Measurements from ENCODE around the gene CYP27B1.

CYP27B1 gene

DNA sequence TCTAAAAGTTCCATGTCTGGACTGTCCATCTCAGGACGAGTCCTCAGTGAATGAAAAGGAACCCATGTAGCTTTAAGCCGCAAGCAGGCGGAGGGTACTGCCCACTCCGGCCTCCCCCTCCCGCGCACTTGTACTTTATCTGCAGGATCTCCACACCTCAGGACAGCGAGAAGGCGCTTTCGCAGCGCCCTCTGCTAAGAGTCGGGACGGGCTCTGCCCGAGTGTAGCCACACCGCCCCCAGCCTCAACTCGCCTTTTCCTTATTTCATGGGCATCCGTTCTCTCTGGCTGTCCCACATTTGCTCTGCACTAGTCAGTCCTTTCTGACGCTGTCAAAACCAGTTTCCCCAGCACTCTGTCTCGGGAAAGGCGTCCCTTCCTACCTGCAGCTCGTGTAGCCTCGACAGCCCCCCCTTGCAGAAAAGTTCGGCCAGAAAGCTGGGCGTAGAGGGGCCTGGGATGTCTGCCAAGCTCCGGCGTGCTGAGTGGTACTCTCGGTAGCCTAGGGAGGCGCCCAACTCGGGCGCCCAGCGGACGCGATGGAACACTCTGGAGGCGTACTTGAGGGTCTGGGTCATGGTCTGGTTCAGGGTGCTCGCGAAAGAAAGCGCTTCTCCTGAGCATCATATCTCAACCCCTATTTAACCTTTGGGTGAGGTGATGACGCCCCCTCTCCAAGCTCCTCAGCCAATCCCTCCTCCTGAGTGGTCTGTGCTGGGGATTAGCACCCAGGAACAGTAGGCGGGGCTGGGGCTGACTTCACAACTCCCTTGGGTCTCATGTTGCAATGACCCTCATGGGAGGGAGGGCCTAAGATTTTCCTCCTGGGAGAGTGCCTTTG, at the start of gene CYP27B1:
CYP27B1 (minus strand) TSS at position 615 of the 841 bp plus-strand sequence; CDS start at position 578, 37 bp downstream.
- DNase-seq (peak; percentile 52), ATAC-seq (peak; percentile 42)

DNA sequence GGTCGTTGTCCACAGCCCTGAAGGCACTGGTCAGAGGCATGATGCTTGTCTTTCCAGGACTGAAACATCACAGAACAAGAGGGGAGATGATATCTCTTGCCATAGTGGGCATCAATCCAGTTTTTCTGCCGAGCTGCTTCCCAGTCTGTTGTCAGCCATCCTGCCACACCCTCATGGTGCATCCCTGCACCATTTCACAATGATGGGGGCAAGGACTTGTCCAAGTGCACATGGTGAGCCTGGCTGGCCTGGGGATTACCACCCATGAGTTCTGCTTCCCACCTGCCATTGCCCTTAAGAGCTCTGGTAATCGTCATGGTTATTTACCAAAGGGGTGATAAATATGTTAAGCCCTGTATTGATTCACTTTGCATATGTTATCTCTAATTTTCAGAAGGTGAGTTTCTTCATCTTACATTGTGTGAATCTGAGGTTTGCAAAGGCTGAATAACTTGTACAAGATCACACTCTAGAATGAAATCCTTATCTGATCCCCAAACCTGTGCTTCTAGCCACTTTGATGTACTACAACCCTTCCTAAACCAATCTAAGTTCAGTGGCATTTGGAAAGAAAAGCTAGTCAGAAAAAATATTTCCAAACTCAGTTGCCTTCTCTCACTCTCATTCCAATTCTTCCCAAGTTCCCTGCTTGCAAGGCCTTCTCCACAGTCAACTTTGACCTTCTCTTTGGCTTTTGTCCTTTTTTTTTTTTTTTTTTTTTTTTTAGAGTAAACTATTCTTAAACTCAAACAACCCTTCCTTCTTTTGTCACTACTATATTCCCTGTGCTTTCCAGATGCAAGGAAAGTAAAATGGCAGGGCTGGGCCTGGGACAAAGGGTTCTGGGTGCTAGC, 49.4 kb upstream of the CYP27B1 start:
- ATAC-seq (no peak), DNase-seq (no peak)

DNA sequence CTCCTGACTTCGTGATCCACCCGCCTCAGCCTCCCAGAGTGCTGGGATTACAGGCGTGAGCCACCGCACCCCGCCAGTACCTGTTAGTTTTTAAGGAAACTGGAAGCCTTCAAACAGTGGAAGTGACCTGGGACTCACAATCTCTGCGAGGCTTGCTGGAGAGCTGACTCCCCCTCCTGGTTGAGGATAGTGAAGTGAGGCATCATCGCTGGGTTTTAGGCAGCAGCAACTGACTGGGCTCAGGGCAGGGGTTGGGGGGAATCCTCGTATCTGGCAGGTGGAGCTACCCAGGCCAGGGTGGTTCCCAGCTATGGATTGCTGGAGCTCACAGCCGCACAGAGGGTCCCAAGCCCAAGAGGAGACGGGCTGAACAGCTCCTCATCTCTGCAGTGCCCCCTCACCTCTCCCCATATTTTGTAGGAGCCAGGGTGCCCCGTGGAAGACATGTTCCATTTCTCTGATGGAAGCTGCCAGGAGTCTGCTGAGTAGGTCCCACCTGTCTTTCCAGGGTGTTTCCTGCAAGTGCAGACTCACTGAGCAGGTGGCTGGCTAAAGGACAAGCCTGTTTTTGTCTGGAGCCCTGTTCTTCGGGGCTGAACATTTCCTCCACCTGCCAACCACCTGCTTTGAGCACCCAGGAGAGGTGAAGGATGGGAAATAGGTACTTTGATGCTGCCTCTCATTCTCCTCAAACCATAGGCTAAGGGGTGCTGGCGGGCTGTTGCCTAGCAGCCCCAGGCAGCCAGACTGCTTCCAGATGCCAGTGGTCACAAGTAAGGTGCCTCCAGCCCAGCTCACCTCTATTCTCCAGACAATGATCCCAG, 48.5 kb upstream of the CYP27B1 start:
- DNase-seq, result no peak
- ATAC-seq, result no peak

- ATAC-seq, result no peak
- DNase-seq, result no peak
Measured at GRCh38 chr12:57813971-57814772, 47.3 kb upstream of the CYP27B1 start.

DNA sequence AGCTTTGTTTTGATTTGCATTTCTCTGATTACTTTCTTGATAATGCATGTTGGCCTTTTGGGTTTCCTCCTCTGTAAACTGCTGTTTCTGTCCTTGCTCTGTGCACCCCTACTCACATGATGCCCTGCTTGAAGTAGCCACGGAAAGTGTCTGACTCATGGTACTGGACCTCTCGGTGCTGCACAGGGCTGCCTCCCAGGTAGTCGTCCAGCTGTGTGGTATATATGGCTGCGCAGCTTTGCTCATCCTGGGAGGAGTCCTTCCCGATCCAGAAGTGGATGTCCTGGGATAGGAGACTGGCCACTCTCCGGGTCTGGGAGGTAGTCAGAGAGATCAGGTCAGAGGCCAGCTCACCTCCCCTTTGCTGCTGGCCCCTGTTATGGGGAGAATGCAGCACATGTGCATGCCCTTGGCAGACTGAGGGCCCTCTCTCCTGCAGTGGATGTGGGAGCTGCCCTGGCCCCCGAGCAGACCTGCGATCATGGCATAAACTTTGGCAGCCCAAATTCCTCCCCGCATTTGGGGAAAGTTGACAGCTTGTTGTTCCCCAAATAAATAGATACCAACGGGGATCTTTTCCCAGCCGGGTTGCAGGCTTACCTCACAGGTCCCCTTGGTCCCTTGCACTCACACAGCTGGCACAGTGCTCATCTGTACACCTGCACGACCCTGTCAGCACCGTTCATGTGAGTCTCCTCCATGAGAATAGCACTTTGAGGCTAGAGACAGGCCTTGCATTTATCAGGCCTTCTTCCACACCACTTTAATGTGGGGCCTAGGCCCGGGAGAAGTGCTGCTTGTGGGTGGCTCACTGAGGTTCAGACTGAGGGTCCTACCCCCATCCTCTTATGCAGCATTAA, 46.5 kb upstream of the CYP27B1 start:
- ATAC-seq, result no peak
- DNase-seq, result no peak

- no peak for DNase-seq
- no peak for ATAC-seq
Measured at GRCh38 chr12:57811028-57811755, 44.3 kb upstream of the CYP27B1 start.

GRCh38 chr12:57810450-57810849, 43.6 kb upstream of the CYP27B1 start:
- no peak for ATAC-seq
- no peak for DNase-seq

DNA sequence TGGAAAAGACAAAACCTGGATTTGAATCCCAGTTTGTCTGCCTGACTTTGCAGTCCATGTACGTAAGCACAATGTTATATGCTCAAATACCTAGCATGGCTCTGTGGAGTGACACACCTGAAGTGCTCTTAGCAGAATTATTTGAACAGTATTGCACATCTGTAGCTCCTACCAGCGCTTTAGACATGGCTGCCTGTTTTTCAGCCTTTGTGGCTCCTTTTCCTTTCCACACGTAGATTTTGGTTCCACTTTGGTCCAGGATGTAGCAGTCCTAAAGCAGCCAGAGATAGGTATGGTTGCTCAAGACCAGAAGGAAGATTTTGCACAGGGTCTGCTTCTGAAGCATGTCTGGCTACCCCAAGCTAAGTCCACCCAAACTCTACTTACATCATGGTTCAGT, 42.5 kb upstream of the CYP27B1 start:
- no peak for ATAC-seq
- no peak for DNase-seq

- ATAC-seq (no peak), DNase-seq (no peak)
Measured at GRCh38 chr12:57808351-57808750, 41.5 kb upstream of the CYP27B1 start.

- ATAC-seq (no peak), DNase-seq (no peak)
Measured at GRCh38 chr12:57807285-57807684, 40.4 kb upstream of the CYP27B1 start.

DNA sequence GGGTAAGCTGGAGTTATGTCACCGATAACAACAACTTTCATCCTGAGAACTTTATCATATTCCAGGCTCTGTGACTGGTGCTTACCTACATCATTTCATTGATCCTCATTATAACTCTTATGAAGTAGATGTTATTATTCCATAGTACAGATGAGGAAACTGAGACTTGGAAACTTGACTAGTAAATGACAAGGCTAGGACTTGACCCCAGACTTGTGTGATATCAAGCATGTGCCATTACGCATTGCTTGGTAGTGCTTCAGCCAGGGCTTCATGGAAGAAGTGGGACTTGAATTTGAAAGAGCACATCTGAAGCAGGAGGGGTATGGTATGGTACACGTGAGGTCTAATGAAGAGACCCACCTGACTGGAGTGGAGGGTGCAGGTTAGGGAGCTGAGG, 39.8 kb upstream of the CYP27B1 start:
- ATAC-seq, result no peak

GRCh38 chr12:57803319-57803893, 36.5 kb upstream of the CYP27B1 start:
- peak; percentile 34 for DNase-seq

More for the DNA sequence above, 39.8 kb upstream of the CYP27B1 start:
- DNase-seq, result no peak

GRCh38 chr12:57802607-57803006, 35.7 kb upstream of the CYP27B1 start:
- DNase-seq (no peak), ATAC-seq (no peak)

More at GRCh38 chr12:57803319-57803893, 36.5 kb upstream of the CYP27B1 start:
- no peak for ATAC-seq

GRCh38 chr12:57800965-57801364, 34.1 kb upstream of the CYP27B1 start:
- no peak for ATAC-seq
- no peak for DNase-seq

- no peak for ATAC-seq
Measured at GRCh38 chr12:57797933-57798332, 31.1 kb upstream of the CYP27B1 start.

DNA sequence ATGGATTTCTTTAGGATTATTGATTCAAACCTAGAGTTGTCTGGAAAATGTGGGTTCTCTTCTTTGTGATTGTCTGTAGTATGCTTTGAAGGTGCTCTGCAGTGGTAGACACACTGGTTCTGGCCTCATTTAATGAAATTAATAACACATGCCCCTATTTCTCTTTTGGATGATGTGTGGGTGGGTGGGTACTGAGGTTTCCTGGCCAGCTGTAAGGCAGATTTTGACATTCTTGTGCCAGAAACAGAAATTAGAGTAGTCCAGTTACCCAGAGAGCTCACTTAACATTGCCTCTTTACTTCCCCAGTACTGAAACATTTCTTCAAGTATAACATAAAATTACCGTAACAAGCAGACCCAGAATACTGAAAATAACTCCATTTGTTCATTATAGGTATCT, 30.1 kb upstream of the CYP27B1 start:
- no peak for ATAC-seq
- DNase-seq, result no peak

More at GRCh38 chr12:57797933-57798332, 31.1 kb upstream of the CYP27B1 start:
- DNase-seq, result no peak

- DNase-seq, result no peak
- no peak for ATAC-seq
Measured at GRCh38 chr12:57795354-57795753, 28.5 kb upstream of the CYP27B1 start.

DNA sequence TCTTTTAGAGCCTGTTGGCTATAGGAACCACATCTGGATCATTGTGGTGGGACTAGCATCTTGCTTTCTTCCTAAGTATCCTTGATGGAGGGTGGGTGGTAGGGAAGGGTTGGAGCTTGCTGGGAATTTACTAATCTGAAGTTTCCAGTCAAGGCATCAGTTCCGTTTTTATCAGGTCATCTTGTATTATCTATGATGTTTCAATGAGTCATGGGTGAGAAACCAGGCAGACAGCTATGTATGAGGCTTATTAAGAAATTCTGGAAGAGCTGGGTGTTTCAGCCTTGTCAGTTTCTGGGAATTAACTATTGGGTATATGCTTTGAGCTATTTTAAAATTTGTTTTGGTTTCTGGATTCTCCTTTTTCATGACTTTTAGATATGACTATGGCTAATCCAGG, 27.0 kb upstream of the CYP27B1 start:
- no peak for DNase-seq
- no peak for ATAC-seq

DNA sequence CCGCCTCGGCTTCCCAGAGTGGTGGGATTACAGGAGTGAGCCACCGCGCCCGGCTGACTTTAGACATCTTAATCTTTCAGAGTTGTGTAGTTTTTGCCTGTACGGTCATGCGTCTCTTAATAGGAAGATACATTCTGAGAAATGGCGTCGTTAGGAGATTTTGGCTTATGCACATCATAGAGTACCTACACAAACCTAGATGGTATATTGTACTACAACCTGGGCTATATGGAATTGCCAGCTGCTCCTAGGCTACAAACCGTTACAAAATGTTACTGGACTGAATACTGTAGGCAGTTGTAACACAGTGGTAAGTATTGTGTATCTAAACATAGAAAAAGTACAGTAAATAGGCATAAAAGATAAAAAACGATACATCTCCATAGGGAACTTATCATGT, 17.0 kb upstream of the CYP27B1 start:
- ATAC-seq, result no peak
- no peak for DNase-seq

Measured in stimulated activated naive CD8-positive, alpha-beta T cell treated with anti-CD3 and anti-CD28 coated beads, Interleukin-15, Interleukin-2, amounts not matched to agents 100 U/mL and 50 U/mL, for 24 hours (primary cell).